LNCAP (cell line): ENCODE data around the gene COA1.
A peak's percentile ranks its signal among the peaks of the same experiment; 100 is the strongest.

ENCODE experiments used
- TF ChIP-seq, protein P1 (sequence below): fragments of 450-650 bp; IDR thresholded peaks from 2 replicates; pipeline ENCODE4 v1.5.1; 2017; ENCODE audit warnings: mild to moderate bottlenecking

The COA1 gene

DNA sequence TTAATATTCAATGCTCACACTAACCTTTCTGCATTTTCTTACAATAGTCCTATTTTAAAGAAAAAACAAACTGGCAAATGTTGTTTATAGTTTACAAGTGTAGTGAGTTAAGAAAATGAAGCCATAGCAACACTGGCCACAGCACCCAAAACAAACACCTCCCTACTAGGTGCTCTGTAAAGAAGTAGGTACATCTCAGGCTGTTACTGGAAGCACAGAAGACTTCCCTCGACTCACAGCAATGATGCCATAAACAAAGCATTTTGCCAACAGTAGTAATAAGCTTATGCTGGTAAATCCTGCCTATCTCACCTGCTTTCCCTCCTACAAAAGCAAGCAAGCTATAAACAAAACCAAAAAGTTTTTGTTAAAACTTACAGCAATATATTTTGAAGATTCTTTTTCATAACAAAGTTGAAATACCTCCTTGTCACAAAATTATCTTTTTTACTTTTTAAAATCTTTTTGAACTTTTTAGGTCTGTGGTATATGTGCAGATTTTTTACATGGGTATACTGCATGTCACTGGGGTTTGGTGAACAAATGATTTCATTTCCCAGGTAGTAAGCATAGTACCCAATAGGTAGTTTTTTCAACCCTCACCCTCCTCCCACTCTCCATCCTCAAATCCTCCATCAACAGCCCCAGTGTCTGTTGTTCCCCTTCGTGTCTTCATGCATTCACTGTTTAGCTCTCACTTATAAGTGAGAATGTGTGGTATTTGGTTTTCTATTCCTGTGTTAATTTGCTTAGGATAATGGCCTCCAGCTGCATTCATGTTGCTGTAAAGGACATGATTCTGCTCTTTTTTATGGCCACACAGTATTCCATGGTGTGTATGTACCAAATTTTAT lies 28.4 kb downstream of the COA1 start:
- TF ChIP-seq, protein P1, sequence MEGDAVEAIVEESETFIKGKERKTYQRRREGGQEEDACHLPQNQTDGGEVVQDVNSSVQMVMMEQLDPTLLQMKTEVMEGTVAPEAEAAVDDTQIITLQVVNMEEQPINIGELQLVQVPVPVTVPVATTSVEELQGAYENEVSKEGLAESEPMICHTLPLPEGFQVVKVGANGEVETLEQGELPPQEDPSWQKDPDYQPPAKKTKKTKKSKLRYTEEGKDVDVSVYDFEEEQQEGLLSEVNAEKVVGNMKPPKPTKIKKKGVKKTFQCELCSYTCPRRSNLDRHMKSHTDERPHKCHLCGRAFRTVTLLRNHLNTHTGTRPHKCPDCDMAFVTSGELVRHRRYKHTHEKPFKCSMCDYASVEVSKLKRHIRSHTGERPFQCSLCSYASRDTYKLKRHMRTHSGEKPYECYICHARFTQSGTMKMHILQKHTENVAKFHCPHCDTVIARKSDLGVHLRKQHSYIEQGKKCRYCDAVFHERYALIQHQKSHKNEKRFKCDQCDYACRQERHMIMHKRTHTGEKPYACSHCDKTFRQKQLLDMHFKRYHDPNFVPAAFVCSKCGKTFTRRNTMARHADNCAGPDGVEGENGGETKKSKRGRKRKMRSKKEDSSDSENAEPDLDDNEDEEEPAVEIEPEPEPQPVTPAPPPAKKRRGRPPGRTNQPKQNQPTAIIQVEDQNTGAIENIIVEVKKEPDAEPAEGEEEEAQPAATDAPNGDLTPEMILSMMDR, result no peak

DNA sequence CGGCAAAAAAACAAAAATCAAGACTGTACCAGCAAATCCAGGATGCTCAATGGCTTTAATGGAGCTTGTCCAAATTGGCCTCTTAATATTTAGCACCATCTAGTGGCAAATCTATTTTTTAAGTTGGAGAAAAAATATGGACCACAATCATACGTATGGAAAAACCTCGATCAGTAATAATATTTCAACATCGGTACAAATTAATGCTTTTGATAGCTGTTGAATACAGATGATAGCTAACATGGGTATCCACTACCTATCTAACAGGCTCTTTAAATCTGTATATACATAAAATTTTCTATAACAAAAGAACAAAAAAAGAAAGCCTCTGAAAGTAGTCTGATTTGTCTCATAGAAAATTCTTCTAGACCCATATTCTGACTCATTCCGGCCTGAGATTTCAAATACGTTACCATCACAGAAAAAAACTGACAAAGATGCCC lies 29.2 kb downstream of the COA1 start:
- TF ChIP-seq, protein P1, result peak; percentile 67

DNA sequence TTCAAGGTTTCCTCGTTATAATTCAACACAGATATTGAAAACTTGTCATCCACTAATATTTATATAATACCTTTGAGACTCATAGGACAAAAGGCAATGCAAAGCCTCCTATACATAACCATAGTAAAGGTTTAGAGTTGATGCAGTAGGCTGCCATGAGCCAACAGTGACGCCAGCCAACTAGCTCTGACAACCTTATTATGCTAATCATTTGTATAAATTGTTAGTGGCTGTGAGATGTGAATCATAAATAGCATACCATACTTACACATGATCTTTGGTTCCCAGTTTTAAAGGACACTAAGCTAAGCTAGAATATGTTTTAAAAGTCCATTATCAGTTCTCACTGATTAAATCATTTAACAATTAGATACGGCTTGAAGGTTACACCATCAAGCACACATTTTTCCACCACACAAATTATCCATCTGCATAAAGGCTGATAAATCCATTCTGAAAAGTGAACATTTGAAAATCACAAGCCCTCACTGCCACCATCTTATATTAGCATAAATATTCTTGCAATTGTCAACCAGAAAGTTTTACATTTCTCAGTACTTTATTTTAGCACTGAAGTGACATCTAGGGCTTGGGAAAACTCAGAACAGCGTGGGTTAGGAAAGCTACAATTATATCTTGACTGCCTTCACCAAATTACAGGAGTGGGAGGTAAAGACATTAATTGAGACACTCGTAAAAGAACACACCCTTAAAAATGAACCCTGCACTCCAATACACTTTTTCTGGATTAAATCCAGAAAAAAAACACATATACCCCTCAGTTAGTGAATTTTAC lies 30.7 kb downstream of the COA1 start:
- TF ChIP-seq, protein P1, result no peak

DNA sequence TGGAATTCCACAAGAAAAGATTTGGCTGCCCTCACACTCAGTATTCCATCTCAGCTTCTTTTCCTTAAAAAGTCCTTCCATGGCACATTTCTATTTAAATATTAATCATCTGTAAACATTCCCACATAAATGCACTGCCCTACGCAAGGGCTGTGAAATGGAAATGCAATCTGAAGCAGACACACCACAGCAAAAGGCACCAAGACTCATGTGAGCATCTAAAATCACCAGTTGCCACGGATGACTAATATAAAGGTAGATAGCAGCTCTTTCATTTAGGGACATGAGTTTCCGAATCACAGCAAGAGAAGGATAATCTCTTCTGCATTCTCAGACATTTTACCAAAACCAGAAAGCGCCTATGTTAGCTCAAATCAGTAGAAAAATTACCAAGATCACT lies 31.6 kb downstream of the COA1 start:
- TF ChIP-seq, protein P1, result no peak

DNA sequence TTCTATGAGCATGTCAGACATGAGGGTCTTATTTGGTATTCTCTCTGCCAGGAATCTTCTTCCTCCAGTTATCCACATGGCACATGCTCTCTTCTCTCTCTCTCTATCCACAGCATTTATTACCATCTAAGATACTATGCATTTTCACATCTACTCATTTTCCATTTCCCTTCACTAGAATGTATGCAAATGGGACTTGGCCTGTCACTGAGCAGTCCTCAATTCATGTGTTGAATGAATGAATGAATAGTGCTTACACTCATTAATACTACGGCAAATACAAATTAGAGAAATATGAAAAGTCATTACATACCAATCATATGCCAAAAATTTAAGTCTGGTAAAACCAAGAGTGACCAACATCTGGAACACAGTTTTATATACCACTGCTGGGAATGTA lies 34.0 kb downstream of the COA1 start:
- TF ChIP-seq, protein P1, result no peak

DNA sequence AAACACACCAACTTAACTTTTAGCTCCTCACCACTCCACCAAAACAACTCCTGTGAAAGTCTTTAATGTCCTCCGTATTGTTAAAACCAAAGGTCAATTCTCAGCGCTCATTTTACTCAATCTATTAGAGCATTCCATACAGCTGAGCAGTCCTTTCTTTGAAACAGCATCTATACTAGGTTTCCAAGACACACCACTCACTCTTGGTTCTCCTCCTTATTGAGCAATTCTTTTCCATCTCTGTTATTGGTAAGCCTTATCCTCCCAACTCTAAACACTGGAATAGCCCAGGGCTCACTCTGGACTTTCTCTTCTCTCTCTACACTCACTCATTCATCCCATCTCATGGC lies 34.9 kb downstream of the COA1 start:
- TF ChIP-seq, protein P1, result no peak

DNA sequence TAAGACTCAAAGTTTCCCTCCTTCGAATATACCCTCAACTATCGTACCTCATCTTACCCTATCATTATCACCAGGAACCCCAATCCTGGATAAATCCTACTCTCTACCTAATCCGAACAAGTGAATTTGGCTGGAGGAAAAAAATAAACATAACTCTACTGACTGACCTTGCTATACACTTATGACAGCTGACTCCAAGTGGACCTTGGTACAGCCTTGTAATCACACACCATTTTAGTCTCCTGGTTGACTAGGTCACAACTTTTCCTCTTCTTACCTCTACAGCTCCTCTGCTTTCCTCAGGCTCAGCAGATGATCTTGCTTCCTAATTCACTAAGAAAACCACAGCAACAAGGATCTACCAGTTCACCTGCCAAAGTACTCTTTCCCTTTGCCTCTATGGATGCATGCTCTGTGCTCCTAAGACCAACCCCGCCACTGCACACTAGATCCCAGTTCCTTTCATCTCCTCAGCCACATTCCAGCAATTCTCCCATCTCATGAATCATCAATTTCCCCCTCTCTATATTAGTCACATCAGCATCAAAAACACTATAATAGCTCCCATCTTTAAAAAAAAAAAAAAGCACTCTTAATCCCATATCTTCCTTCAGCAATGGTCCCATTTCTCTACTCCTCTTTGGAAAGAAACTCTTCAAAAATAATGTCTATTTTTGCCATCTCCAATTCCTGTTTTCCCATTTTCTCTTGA lies 35.5 kb downstream of the COA1 start:
- TF ChIP-seq, protein P1, result no peak
